GM19467 (cell line): ENCODE data around the gene TMEM250.

Source experiments
- ATAC-seq: cut with Tn5 transposase; IDR thresholded peaks from one replicate; pipeline ENCODE4 v1.9.1; 2021; ENCODE audit warnings: mild to moderate bottlenecking, moderate library complexity; ENCODE audit not compliant: unreplicated experiment

The TMEM250 gene

DNA sequence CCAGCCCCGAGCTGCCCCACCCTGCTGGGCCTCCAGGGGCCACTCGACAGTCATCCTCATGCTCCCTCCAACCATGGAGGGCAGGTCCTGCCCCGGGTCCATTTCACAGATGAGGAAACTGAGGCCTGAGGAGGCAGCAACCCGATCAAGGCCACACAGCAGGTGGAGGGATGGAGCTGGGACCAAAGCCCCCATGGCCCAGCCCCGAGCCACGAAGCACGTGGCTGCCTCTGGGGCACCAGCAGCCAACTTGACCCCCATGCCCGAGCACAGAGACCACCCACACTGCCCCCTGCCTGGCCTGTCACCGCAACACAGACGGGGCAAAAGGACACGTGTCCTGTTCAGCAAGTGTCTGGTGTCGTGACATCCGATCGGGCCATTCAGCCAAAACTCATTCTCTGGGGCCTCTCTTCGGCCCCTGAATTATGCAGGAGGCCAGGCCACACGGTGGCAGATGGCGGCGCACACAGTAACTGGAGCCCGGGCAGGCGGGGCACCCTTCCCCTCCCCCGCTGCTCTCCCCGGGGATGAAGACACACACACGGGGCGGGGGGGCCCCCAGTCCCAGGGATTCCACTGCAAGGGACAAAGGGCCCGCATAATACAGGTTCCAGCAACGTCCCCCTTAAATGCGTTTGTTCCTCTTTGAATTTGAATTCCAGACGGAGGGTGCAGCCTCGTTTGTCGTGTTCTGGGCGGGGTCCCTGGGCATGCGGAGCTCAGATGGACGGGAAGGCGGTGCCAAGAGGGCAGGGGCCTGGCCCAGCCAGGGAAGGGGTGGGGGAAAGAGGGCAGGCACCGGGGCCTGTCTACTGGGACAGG, 29.4 kb upstream of the TMEM250 start:
- no peak for ATAC-seq

DNA sequence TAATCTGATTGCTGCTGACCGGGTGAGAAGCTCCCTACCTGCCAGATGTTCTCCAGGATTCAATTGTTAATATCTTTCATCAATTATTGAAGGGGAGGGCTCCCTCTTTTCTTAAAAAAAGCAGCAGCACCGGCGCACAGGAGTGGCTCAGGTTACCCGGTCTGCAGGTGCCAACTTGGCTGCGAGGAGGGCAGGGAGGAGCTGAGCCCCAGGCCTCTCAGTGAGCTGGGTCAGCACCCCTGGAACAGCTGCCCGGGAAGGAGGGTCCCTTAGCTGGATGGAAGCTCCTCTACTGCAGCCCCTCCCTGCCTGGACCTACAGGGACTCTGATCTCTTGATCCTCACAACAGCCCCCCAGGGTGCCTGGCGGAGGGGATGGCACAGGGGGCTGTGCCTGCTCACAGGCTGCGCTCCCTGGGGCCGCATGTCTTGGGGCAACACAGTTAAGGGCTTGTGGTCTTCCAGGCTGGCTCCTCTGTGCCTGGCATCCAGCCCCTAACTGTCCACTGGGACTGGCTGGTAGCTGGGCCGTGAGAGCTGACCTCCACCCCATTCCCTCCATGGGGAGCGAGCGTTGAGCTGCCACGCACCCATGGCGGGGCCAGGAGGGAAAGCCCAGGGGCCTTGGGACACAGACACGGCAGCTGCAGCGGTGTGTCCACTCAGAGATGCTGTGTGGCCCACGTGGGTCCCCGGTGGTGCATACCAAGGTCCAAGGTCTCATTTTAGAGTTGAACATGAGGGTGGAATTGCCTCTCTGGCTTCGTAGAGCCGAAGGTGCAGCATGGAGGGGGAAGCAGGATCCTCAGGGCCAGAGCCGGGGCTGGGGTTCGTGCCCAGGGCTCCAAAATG, 28.6 kb upstream of the TMEM250 start:
- no peak for ATAC-seq

DNA sequence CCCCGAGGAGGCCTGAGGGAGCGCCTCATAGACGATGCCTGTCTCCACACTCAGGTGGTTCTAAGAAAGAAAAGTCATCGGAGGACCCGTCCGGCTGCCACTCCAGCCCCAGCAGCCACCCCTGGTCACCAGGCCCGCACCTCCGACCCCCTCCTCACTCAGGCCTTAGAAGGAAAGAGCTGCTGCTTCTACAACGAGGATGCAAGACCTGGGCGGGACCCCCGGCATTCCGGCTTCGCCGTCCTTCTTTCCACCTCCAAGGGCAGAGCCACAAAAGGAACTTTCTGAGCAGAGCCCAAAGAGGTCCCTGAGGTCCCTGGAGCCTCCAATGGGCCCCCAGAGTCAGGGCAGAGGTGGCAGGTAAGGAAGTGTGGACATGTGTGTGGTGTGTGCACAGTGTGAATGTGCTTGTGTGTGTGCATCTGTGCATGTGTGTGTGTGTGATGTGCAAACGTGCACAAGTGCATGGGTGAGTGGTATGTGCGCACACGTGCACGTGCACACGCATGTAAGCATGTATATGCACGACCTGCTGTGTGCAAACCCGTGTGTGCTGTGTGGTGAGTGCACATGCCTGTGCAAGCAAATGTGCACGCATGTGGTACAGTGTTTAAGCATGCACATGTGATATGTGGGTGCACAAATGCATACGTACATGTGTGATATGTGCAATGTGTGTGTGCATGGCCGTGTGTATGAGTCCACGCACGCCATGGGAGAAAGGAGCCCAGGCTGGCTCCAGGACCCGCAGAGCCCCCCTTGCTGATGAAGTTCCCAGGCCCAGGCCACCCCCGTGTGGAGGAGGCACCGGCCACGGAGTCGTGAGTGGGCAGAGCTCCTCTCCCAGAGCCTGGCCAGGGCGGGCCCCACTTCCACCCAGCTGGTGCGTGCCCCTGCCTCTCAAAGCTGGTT, 27.7 kb upstream of the TMEM250 start:
- ATAC-seq: no peak

DNA sequence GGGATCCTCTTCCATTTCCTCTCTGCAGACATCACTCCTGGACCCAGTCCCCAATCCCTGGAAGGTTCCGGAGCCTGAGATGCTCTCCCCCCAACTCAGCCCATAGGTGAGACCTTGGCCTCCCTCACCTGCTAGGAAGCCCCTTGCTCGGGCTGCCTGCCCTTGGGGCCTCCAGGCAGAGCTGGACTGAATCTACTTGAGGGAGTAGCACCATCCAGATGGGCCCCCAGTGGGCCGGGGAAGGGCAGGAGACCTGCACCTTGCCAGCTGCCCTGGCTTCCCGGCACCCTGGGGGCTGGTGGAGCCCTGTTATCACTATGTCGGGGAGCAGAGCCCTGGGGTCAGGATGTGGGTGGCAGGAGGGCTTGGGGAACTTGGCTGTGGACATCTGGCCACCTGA, 26.9 kb upstream of the TMEM250 start:
- ATAC-seq: no peak

DNA sequence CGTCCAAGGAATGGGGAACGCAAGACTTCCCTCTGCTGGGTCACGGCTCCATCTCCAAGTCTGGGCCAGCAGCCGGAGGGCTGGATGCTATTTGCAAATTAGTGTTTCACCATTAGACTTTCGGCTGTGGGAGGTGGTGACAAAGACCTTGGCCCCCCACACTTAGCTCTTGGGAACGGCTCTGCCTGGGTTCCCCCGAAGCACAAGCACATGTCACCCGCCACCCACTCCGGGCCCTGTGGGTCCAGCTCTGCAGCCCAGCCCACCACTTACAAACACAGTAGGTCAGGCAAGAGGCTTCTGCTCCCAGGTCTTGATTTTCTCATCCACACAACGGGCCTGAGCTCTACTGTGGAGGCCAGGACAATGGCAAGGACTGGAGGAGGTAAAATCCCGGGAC, 25.8 kb upstream of the TMEM250 start:
- ATAC-seq: no peak

DNA sequence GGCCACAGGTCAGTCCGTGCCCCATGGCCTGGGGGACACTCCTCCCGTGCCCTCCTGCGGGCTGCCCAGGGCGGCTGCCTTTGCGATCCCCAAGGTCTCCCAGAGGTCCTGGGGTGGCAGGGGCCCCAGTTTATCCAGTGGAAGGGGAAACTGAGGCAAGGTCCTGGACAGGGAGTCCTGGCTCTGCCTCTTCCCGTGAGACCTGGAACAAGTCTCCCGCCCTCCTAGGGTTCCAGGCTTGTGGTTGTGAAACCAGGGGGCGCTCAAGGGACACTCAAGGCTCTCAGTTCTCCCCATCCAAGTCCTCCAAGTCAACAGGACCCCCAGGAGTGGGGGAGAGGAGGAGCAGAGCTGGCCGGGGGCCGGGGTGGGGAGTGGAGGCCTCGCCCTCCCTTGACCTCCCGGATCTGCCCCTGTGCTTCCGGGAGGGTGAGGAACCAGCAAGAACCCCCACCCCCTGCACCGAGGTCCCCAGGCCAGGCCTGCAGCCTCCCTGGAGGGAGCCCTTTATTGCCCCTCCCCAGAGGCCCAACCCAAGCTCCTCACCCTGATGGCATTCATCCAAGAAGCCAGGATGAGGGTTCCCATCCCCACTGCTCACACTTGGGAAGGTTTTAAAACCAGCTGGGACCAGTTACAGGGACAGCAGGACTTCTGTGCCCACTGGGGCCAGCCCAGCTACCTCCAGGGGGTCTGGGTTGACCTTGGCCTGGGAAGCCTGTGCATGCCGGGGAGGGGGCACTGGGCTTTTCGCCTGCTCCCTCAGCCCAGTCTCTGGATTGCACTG, 24.7 kb upstream of the TMEM250 start:
- ATAC-seq: no peak

DNA sequence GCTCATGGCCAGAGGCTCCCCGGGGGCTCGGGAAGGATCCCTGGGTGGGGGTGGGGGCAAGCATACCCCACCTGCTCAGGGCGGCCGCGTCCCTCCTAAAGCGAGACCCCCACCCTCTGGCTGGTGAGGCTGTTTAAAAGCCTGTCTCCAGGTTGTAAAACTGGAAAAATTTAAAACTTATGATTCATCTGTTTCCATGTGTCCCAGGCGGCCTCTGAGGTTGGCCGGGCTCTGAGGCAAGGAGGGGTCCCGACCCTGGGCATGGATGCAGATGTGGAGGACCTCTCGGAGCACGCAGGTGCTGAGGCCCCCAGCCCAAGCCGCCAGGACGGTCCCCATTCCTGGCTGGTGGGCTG, 24.2 kb upstream of the TMEM250 start:
- ATAC-seq: no peak

DNA sequence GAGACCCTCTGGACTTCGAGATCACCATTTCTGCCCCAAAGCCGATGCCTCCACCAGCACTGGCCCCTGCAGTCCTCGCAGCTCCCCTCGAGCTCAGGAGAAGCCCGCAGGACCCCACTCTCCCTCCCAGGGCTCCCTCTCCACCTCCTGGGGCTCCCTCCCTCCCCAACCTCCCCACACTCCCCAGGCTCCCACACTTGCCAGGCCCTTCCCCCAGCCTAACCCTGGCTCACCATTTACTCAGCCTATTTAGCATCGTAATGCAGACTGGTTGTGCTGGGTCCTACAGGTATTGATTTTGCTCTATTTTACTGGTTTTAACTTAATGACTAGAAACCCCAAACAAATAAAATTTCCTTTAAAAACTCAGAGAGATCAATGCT, 23.7 kb upstream of the TMEM250 start:
- no peak for ATAC-seq

DNA sequence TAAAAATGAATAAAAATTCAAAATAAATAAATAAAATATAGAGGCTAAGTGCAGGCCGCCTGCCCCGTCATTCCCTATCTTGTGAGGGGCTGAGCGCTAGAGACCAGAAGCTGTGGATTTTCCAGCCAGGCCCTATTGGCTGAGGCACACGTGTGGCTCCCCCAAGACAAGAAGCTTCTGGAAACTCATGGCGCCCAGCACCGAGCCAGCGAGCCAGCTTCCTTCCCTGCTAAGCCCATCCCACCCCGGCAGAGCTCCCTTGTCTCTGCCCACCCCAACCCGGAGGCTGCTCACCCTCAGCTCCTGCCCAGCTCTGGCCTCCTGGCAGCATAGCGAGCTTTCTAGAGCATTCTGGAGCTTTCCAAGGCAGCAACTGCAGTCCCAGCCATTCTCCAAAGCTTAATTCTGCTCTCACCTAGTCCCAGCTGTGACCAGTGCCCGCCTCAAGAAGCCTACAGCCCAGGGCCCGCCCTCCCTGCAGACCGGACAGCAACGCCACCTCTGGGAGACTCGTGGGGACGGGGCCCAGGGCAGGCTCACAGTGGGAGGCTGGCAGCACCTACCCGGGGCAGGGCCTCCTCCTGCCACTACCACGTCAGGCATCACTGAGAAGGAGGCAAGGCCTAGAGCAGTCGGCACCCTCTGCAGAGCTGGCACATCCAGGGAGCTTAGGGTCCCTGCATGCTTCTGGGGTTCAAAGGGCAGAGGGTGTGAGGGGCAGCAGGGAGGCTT, 23.2 kb upstream of the TMEM250 start:
- no peak for ATAC-seq

DNA sequence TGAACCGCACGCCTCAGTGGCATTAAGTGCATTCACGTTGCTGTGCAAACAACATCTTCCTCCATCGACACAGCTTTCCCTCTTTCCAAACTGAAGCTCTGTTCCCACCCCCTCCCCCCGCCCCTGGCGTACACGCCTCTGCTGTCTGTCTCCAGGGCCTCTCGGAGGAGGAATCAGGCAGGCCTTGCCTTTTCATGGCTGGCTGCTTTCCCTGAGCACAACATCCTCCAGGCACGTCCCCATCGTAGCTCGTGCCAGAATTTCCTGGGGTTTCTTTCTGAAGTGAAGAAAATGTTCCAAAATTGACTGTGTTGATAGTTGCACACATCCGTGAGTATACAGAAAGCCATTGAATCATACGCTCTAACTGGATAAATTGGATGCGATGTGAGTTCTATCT, 22.3 kb upstream of the TMEM250 start:
- ATAC-seq: no peak

DNA sequence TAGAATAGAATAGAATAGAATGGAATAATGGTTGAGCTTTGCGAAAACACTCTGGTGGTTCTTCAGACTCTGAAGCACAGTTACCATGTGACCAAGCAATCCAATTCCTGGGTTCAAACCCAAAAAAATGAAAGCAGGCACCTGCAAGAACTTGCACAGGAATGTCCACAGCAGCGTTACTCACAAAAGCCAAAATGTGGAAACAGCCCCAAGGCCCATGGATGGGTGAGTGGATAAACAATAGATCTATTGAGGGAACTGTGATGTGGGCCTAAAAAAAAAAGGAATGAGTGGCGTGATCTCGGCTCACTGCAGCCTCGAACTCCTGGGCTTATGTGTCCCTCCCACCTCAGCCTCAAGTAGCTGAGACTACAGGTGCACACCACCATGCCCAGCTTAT, 21.4 kb upstream of the TMEM250 start:
- ATAC-seq: no peak

DNA sequence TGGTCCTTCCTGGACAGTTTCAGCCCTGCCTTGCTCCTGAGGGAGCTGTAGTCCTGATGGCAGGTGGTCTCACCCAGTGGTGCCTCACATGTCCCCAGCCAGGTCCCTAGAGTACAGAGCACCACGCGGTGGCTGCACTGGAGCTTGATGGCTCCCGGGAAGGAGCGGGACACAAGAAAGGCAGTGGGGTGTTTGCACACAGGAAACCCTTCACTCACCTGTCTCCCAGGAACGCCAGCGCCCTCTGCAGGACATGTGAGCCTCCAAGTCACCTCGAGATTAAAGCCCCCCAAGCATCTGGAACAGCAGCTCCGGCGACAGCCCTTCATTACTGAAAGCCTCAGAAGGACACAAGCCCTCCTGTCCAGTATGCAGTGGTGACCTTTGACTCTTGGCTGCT, 19.9 kb upstream of the TMEM250 start:
- ATAC-seq: no peak

DNA sequence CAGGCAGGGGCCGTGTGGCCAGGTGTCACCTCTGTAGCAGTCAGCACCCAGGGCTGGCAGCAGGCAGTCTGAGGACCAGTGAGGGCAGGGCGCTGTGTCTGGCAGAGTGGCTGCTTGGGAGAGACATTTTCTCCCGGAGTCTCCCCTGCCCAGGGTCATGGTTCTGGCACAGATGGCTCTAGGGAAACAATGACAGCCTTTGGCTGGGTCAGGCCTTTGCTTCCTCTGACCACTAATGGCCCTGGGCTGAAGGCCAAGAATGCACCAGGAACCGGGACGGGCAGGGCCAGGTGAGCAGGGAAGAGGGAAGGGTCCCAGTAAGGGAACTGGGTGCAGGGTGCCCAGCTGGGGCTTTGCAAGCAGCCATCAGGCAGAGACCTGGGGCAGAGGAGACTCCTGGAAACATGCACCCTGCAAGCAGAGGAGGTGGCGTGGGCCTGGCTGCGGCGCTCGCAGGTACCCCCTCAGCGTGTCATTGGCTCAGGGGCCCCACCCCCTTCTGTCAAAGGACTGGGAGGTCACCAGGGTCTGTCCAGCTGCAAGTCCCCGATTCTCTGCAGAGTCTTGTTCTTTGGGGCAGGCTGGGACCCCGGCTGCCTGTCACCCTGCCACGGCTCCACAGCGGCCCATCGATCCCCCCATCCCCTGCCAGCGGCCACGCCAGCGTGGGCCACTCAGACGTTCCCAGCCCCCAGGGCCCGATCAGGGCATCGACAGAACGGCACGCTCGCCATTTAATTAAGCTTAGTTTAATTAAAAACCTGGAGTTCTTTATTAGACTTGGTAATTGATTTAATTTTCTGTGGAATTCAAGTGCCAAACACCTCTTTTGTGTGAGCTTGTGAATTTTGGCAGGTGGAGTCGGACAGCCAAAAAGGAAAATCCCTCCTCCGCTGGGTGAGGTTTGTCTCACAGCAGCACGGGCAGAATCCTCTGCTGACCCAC, 18.9 kb upstream of the TMEM250 start:
- ATAC-seq: no peak

DNA sequence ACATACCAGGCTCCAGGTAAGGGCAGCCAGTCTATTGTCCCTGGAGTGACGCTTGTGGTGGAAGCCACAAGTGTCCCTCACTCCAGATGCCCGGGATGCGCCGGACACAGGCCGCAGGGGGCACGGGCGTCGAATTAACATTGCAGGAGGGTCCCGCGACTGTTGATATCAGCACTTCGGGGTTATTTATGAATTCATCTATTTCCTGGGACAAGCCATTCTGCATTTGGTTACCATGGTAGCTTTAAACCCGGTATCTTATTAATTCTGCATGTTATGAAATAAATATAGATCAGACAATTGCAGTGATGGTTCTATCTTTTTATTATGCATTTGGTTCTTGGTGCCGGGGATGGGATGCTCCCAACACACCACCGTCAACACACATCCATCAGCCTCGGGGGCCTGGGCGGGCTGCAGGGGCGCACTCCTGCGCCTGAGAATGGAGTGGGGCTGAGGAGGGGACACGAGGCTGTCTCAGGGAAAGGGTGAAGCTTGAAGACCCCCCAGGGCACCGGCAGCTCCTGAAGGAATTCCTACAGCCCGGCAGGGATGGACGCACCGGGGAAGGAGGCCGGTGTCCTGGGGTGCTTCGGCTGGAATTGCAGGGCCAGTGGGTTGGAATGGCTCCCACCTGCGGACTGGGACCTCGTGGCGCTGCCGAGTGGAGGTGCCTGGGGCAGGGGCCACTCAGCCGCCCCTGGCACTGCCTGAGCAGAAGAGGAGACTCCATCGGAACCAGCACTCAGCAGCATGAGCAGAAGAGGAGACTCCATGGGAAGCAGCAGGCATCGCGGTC, 17.7 kb upstream of the TMEM250 start:
- no peak for ATAC-seq

DNA sequence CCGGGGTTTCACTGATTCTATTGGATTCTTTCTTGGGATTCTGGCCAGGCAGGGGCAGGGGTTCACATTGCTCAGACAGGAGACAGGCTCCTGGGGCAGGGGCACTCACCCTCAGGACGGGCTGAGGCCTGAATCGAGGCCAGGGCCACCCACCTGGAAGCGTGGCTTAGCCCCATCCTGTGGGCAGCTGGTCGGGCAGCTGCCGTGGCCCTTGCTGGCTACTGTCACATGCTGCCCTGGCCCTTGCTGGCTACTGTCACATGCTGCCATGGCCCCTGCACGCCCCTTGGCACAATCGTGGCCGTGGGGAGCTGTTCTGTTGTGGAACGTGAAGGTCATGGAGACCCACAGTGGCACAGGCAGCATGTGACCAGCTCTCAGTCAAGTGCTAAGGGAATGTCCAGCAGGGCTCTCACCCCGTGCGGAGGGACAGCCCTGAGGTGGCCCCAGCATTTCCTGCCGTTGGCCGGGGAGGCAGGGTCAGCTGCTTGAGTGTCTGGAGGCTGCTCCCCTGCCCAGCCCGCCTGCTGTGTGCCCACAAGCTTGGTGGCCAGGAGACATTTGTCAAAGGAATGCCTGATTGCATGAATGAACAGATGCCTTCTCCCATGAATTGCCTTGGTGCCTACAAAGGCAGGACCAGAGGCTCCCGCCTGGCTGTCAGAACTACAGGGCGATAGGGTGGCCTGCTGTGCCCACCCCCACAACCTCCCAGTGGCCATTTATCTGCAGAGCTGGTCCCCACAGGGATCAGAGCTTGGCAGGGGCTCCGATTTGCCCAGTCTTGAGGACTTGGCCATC, 16.9 kb upstream of the TMEM250 start:
- ATAC-seq: no peak

DNA sequence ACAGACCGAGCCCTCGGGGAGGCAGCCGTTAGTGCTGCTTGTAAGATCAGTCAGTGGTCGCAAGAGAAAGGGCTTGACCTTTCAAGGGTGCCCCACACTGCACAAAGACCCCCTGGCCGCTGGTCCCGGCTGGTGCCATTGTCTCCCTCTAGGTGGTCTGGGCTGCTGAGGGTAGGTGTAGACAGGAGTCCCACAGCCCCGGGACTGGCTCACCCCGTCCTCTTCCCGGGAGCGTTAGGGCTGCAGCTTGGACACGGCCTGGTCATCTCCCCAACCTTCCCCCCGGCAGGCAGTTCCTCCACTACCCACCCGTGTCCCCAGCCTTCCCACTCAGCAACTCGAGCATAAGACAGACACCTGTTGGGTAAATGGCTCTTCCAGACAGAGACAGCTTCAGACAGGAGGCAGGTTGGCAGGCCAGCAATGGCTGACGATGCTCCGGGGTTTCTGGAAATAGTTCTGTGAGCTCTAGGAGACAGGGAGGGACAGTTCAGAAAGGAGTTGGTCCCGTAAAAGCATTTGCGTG, 15.3 kb upstream of the TMEM250 start:
- ATAC-seq: no peak
